BE2C (cell line): ENCODE measurements around the gene AP2A2.

Experiments
- DNase-seq: peaks from one replicate; pipeline ENCODE4 v3.0.0-alpha.2; 2020
- H3K27me3 ChIP-seq: fragments of 250-450 bp; sonication (Bioruptor Pico); 2 replicates; pipeline ENCODE4 v1.5.1; 2020; ENCODE audit warnings: mild to moderate bottlenecking
- H3K36me3 ChIP-seq: fragments of 250-450 bp; sonication (Bioruptor Pico); 2 replicates; pipeline ENCODE4 v1.5.1; 2020; ENCODE audit warnings: mild to moderate bottlenecking
- H3K4me1 ChIP-seq: fragments of 250-450 bp; sonication (Bioruptor Pico); 2 replicates; pipeline ENCODE4 v1.5.1; 2020
- H3K4me3 ChIP-seq: 2 replicates; pipeline ENCODE4 v1.5.1; 2011; ENCODE audit warnings: low read depth, low read length
- H3K9me3 ChIP-seq: fragments of 250-450 bp; sonication (Bioruptor Pico); 2 replicates; pipeline ENCODE4 v1.5.1; 2020
- CTCF ChIP-seq: IDR thresholded peaks from 2 replicates; pipeline ENCODE4 v1.5.1; 2012; ENCODE audit warnings: mild to moderate bottlenecking, low read depth, low read length

AP2A2 gene

GRCh38 chr11:1035577-1036283 lies 110.1 kb downstream of the AP2A2 start:
- Histone ChIP-seq H3K27me3 (no peaks in the 10 kb centered on the region), H3K36me3 (no peaks in the 10 kb centered on the region), H3K4me3 (no peak overlapping the region), H3K9me3 (no peaks in the 10 kb centered on the region), H3K4me1 (no peaks in the 10 kb centered on the region)
- TF ChIP-seq CTCF = no peak
- no peak for DNase-seq

GRCh38 chr11:1036303-1036923 lies 110.7 kb downstream of the AP2A2 start, which contains the start of gene MUC6:
TSS of gene MUC6 (minus strand) at chr11:1036718. CDS start at chr11:1036655, 63 bp downstream.
- Histone ChIP-seq H3K36me3 (no peaks in the 10 kb centered on the region), H3K27me3 (no peaks in the 10 kb centered on the region), H3K4me1 (no peaks in the 10 kb centered on the region), H3K9me3 (no peaks in the 10 kb centered on the region), H3K4me3 (no peak within 1 kb of the TSS)
- peak; percentile 29 for DNase-seq
- no peak for TF ChIP-seq CTCF

- H3K27me3 ChIP-seq = no peaks in the 10 kb centered on the region
- DNase-seq = no peak
- H3K4me3 ChIP-seq = no peak overlapping the region
- H3K9me3 ChIP-seq = no peaks in the 10 kb centered on the region
- H3K4me1 ChIP-seq = no peaks in the 10 kb centered on the region
- no peaks in the 10 kb centered on the region for H3K36me3 ChIP-seq
- TF ChIP-seq CTCF = no peak
Observed at GRCh38 chr11:1036931-1037330, 111.3 kb downstream of the AP2A2 start.

- H3K9me3 ChIP-seq = no peaks in the 10 kb centered on the region
- H3K4me1 ChIP-seq = no peaks in the 10 kb centered on the region
- H3K27me3 ChIP-seq = no peaks in the 10 kb centered on the region
- TF ChIP-seq CTCF = no peak
- no peak for DNase-seq
- no peaks in the 10 kb centered on the region for H3K36me3 ChIP-seq
- no peak overlapping the region for H3K4me3 ChIP-seq
Observed at GRCh38 chr11:1037506-1038055, 111.9 kb downstream of the AP2A2 start.

- H3K4me3 ChIP-seq = no peak overlapping the region
- no peaks in the 10 kb centered on the region for H3K4me1 ChIP-seq
- no peaks in the 10 kb centered on the region for H3K9me3 ChIP-seq
- no peaks in the 10 kb centered on the region for H3K27me3 ChIP-seq
- TF ChIP-seq CTCF = no peak
- DNase-seq = no peak
- H3K36me3 ChIP-seq = no peaks in the 10 kb centered on the region
Observed at GRCh38 chr11:1038361-1038760, 112.7 kb downstream of the AP2A2 start.

GRCh38 chr11:1038921-1039320 lies 113.3 kb downstream of the AP2A2 start:
- Histone ChIP-seq H3K36me3 (no peaks in the 10 kb centered on the region), H3K9me3 (no peaks in the 10 kb centered on the region), H3K27me3 (no peaks in the 10 kb centered on the region), H3K4me1 (no peaks in the 10 kb centered on the region), H3K4me3 (no peak overlapping the region)
- TF ChIP-seq CTCF = no peak
- DNase-seq = no peak
